Activated B cell treated with CpG ODN at 0.5 μM for 24 hours (primary cell): ENCODE measurements around the gene LCA5L. TPM values are rescaled to one million over a fixed set of nuclear protein-coding genes. Genes with fewer than 3 reads are reported as not detected.
A peak's percentile ranks its signal among the peaks of the same experiment; 100 is the strongest.

Experiments
- ATAC-seq: fragments of 200-7000 bp; cut with Tn5 transposase; one replicate; pipeline ENCODE4 v1.10.0; 2021; ENCODE audit warnings: low read depth, mild to moderate bottlenecking, moderate library complexity
- CTCF ChIA-PET: fragments of 350-600 bp; sonication (Branson Sonifier 250); formaldehyde crosslinking; loops from one replicate; lab custom pipeline; 2021; ENCODE audit warnings: antibody characterized with exemption; lab: Charles Lee
- POLR2A ChIA-PET: fragments of 350-600 bp; sonication (Branson Sonifier 250); formaldehyde crosslinking; loops from one replicate; lab custom pipeline; 2021; ENCODE audit warnings: antibody characterized with exemption; lab: Charles Lee
- DNase-seq: peaks from one replicate; pipeline ENCODE4 v3.0.0; 2022
- H3K27ac Mint-ChIP-seq: one replicate; pipeline ENCODE4 v1.8.0; 2020; ENCODE audit warnings: mixed read lengths
- H3K27me3 Mint-ChIP-seq: one replicate; pipeline ENCODE4 v1.8.0; 2021; ENCODE audit warnings: mixed read lengths
- H3K36me3 Mint-ChIP-seq: one replicate; pipeline ENCODE4 v1.8.0; 2021; ENCODE audit warnings: low read depth, mixed read lengths
- H3K4me1 Mint-ChIP-seq: one replicate; pipeline ENCODE4 v1.8.0; 2021; ENCODE audit warnings: mixed read lengths
- H3K4me3 Mint-ChIP-seq: one replicate; pipeline ENCODE4 v1.8.0; 2020; ENCODE audit warnings: mild to moderate bottlenecking, mixed read lengths
- H3K9me3 Mint-ChIP-seq: one replicate; pipeline ENCODE4 v1.8.0; 2020; ENCODE audit warnings: mixed read lengths
- CTCF ChIP-seq: fragments of 200-600 bp; IDR thresholded peaks from one replicate; pipeline ENCODE4 v1.8.0; 2022; ENCODE audit warnings: antibody characterized with exemption, mild to moderate bottlenecking
- intact Hi-C: fragments of 100-400 bp; cut with micrococcal nuclease; formaldehyde crosslinking; loops from one replicate; pipeline ENCODE4 v1.15.1; 2024
- total RNA-seq: library from RNA; stranded (reverse); gene quantifications from 2 replicates; pipeline ENCODE4 v1.2.3, GENCODE V29; 2022

Gene LCA5L
- total RNA-seq, 1 donor from 2014 or later, result 0.33 TPM

GRCh38 chr21:39441502-39442475 is 3.8 kb downstream of the LCA5L start:
- ChIA-PET CTCF (interaction anchor here (0.6 to 1.0 kb wide), 5 partner anchors 12 to 265 kb away, joined by 3 to 4 read pairs (median 3); partner anchors contain the start of gene PSMG1), POLR2A (interaction anchor here (0.6 kb wide), 1 partner anchor 1968 kb away, joined by 3 read pairs; no protein-coding TSS in a partner anchor)
- DNase-seq (no peak), ATAC-seq (no peak)
- peaks cover 12% of the 10 kb centered on the region for H3K4me1 Mint-ChIP-seq
- H3K36me3 Mint-ChIP-seq, result peaks cover 6% of the 10 kb centered on the region
- peak; percentile 53 for TF ChIP-seq CTCF
- intact Hi-C loops, result no loop called here
- H3K27ac Mint-ChIP-seq, result no peak overlapping the region
- peaks cover 24% of the 10 kb centered on the region for H3K27me3 Mint-ChIP-seq
- H3K4me3 Mint-ChIP-seq, result no peak overlapping the region
- peaks cover 6% of the 10 kb centered on the region for H3K9me3 Mint-ChIP-seq

GRCh38 chr21:39439232-39439631 is 6.3 kb downstream of the LCA5L start:
- CTCF ChIA-PET, result interaction anchor here (1.3 kb wide), 1 partner anchor 27 kb away, joined by 3 read pairs; no protein-coding TSS in a partner anchor
- intact Hi-C loops, result no loop called here
- no peak for ATAC-seq

GRCh38 chr21:39434950-39435349 is 10.6 kb downstream of the LCA5L start:
- POLR2A ChIA-PET, result no interaction called here
- Mint-ChIP-seq H3K27ac (no peak overlapping the region), H3K36me3 (no peaks in the 10 kb centered on the region), H3K27me3 (peaks cover 28% of the 10 kb centered on the region), H3K9me3 (peaks cover 6% of the 10 kb centered on the region), H3K4me3 (no peak overlapping the region), H3K4me1 (no peaks in the 10 kb centered on the region)
- intact Hi-C loops, result no loop called here
- TF ChIP-seq CTCF, result no peak
- ATAC-seq (no peak), DNase-seq (no peak)
- CTCF ChIA-PET, result no interaction called here

More at GRCh38 chr21:39439232-39439631, 6.3 kb downstream of the LCA5L start:
- H3K9me3 Mint-ChIP-seq, result peaks cover 6% of the 10 kb centered on the region
- TF ChIP-seq CTCF, result no peak
- POLR2A ChIA-PET, result no interaction called here
- DNase-seq, result no peak
- H3K27ac Mint-ChIP-seq, result no peak overlapping the region
- H3K27me3 Mint-ChIP-seq, result peaks cover 26% of the 10 kb centered on the region
- no peaks in the 10 kb centered on the region for H3K4me1 Mint-ChIP-seq
- H3K4me3 Mint-ChIP-seq, result no peak overlapping the region
- no peaks in the 10 kb centered on the region for H3K36me3 Mint-ChIP-seq

- Mint-ChIP-seq H3K9me3 (no peaks in the 10 kb centered on the region), H3K27me3 (peaks cover 11% of the 10 kb centered on the region), H3K4me1 (peaks cover 4% of the 10 kb centered on the region), H3K36me3 (no peaks in the 10 kb centered on the region), H3K27ac (no peak overlapping the region), H3K4me3 (no peak overlapping the region)
- intact Hi-C loops, result no loop called here
- ATAC-seq (no peak), DNase-seq (no peak)
- no peak for TF ChIP-seq CTCF
- ChIA-PET POLR2A (no interaction called here), CTCF (no interaction called here)
Observed at GRCh38 chr21:39430954-39431353, 14.6 kb downstream of the LCA5L start.

- H3K4me3 Mint-ChIP-seq, result no peak overlapping the region
- ATAC-seq (no peak), DNase-seq (no peak)
- ChIA-PET POLR2A (no interaction called here), CTCF (interaction anchor here (1.1 kb wide), 1 partner anchor 11 kb away, joined by 3 read pairs; no protein-coding TSS in a partner anchor)
- H3K9me3 Mint-ChIP-seq, result no peaks in the 10 kb centered on the region
- no peaks in the 10 kb centered on the region for H3K36me3 Mint-ChIP-seq
- H3K27ac Mint-ChIP-seq, result no peak overlapping the region
- peaks cover 4% of the 10 kb centered on the region for H3K4me1 Mint-ChIP-seq
- intact Hi-C loops, result no loop called here
- TF ChIP-seq CTCF, result no peak
- peaks cover 9% of the 10 kb centered on the region for H3K27me3 Mint-ChIP-seq
Observed at GRCh38 chr21:39430457-39430856, 15.1 kb downstream of the LCA5L start.
